H7 (cell line): ENCODE measurements around the gene TMEM169. TPM values are rescaled to one million over a fixed set of nuclear protein-coding genes. Genes with fewer than 3 reads are reported as not detected.
A peak's percentile ranks its signal among the peaks of the same experiment; 100 is the strongest.

ENCODE experiments used
- DNase-seq: peaks from one replicate; pipeline ENCODE4 v3.0.0; 2012
- H3K27me3 ChIP-seq: 2 replicates; pipeline ENCODE4 v1.6.0; 2011; ENCODE audit warnings: mild to moderate bottlenecking, low read length; ENCODE audit not compliant: control insufficient read depth, insufficient read depth
- H3K36me3 ChIP-seq: replicated peaks from 2 replicates; pipeline ENCODE4 v1.5.1; 2011; ENCODE audit warnings: low read length; ENCODE audit not compliant: control insufficient read depth, insufficient read depth
- H3K4me3 ChIP-seq: 2 replicates; pipeline ENCODE4 v1.5.1; 2011; ENCODE audit warnings: low read depth, mild to moderate bottlenecking, control low read depth, low read length, moderate library complexity; ENCODE audit not compliant: insufficient read depth
- total RNA-seq: library from RNA; depleted of rRNA; stranded (reverse); fragments of >200 nt; shearing (Covaris generic); gene quantifications from 2 replicates; pipeline ENCODE4 v1.2.3, GENCODE V29; 2014; rRNA removed

TMEM169 gene
- total RNA-seq, 1 experiment from 2014 or later: 0.42 TPM

DNA sequence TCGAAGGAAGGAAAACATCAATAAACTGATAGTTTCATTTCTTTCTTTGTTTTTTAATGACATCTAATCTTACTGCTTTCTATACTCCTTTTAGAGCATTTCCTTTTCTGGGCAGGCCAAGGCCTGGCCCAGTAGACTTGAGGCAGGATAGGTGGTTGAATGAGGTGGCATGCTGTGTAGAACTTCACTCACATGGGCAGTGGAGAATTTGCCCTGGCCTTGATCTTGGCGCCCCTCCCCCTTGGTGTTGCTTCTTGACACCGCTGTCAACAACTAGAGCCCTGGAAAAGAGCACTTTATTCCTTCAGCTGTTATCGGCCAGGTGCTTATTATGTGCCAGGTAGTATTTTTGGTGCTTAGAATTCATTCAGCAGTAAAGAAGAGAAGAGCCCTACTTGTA lies 64.9 kb downstream of the TMEM169 start:
- DNase-seq: peak; percentile 8
- Histone ChIP-seq H3K36me3 (peaks cover 43% of the 10 kb centered on the region), H3K27me3 (no peaks in the 10 kb centered on the region), H3K4me3 (no peak overlapping the region)

DNA sequence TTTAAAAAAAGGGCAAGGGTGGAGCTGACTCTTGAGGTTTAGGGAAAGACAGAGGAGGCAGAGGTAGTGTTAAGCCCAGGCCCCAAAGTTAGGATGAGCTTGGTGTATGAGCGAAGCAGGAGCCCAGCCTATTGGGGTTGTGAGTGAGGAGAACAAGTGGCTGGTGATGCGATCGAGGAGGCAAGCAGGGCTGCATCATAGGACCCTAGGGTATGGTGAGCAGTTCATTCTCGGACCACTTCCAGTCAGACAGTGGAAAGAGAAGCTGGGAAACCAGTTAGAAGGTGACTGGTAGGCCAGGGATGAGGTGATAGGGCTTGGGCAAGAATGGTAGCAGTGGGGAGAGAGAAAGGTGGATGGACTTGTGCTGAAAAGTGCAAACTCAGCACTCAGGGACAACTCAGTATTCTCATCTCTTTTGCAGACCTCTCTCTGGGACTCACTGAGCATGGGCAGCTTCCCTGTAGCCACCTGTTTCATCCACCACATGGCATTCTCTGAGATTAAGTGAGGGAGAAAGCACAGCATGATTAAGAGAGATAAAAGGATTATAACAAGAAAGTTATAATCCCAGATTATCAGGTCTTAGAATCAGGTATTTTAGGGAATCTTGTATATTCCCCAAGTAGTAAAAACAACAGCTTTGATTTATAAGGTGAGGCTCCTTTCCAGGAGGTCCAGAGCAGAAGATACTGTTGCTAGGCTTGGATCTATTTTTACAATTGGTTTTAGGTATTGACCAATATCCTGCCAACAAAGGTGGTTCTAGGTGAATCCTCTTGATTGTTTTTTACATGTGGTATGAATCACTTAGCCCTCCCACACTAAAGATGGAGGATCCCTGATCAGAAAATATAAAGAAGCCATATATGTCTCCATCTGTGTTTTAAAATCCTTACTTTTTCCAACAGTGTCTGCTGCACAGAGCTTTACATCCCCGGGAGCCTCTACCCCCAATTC lies 65.7 kb downstream of the TMEM169 start:
- Histone ChIP-seq H3K27me3 (no peaks in the 10 kb centered on the region), H3K36me3 (peaks cover 43% of the 10 kb centered on the region)
- no peak for DNase-seq

DNA sequence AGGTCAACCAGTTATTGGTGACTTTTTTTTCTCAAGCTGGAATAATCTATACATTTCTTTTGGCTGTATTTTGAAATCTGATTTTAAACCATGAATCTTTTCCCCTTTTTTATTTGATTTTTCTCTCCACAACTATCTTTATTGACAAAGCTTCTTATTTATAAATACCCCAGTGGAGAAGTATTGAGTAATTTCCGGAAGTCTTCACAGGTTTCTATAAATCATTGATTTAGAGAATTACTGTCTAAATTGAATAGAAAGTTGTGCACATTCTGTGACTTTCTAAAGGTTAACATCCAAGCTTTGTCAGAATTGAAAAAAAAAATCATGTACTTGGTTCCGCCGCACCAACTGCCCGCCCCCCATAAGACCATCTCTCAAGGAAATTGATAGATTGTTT lies 67.3 kb downstream of the TMEM169 start:
- Histone ChIP-seq H3K36me3 (peaks cover 44% of the 10 kb centered on the region), H3K27me3 (no peaks in the 10 kb centered on the region), H3K4me3 (no peak overlapping the region)
- DNase-seq: no peak

More for the DNA sequence above, 65.7 kb downstream of the TMEM169 start:
- no peak overlapping the region for H3K4me3 ChIP-seq

DNA sequence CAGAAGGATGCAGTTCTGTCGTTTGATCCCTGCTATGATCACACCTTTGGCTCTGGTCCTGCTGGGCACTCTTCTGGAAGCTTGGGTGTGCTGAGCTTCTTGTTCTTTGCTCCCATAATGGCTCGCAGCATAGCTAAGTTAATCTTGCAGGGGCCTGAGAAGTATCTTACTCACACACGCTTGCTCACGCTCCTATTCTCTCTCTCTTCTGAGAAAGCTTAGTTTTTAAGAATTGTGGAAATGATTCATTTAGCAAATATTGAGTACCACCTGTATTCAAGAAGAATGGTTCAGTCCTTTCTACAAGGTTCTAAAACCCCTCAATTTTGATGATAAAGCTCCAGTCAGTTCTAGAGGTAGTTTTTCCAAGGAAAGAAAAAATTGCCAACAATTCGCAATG lies 68.0 kb downstream of the TMEM169 start:
- Histone ChIP-seq H3K36me3 (peaks cover 44% of the 10 kb centered on the region), H3K27me3 (no peaks in the 10 kb centered on the region), H3K4me3 (no peak overlapping the region)
- no peak for DNase-seq

DNA sequence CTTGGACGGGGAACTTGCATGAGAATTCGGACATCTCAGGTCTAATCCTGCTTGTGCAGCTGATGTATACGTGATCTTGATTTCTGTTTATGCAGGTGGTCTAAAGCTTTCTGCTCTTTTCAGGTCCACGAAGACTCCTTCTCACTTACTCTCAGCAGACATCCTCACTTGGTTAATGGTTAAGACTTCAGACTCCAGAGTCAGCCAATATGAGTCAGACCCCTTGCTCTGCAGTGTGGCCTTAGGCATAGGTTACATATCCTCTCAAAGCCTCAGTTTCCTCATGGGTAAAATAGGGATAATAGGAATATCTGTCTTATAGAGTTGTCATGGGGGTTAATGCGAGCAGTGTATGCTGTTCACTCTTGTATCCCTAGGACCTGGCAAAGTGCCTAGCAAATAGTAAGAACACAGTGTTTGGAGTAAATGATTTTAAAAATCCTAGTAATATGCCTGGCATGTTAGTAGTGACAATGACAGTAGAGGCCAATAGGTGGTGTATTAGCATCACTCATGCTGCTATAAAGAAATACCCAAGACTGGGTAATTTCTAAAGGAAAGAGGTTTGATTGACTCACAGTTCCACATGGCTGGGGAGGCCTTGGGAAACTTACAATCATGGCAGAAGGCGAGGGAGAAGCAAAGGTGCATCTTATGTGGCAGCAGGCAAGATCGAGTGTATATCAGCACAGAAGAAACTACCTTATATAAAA lies 69.8 kb downstream of the TMEM169 start:
- H3K4me3 ChIP-seq: no peak overlapping the region
- no peaks in the 10 kb centered on the region for H3K27me3 ChIP-seq
- no peak for DNase-seq
- H3K36me3 ChIP-seq: peaks cover 46% of the 10 kb centered on the region

Other genes starting within 250 kb of the TMEM169 start
- gene MREG, start 68.4 kb upstream of the TMEM169 start, total RNA-seq: 12.5 and 14.9 TPM in 2 replicates
- gene PECR, start 110 bp upstream of the TMEM169 start, total RNA-seq: 12.1 and 15.1 TPM in 2 replicates
- 496 and 523 TPM in 2 replicates for gene XRCC5, start 27.4 kb downstream of the TMEM169 start, total RNA-seq